C4-2B (cell line): ENCODE data around the gene OR4B1.

Experiments
- ZFX ChIP-seq: fragments of 450-650 bp; IDR thresholded peaks from 2 replicates; pipeline ENCODE4 v1.6.1; 2017
- TF ChIP-seq, protein P1 (sequence below): fragments of 450-650 bp; conservative IDR thresholded peaks from 2 replicates; pipeline ENCODE4 v1.5.1; 2017; ENCODE audit warnings: mild to moderate bottlenecking

DNA sequence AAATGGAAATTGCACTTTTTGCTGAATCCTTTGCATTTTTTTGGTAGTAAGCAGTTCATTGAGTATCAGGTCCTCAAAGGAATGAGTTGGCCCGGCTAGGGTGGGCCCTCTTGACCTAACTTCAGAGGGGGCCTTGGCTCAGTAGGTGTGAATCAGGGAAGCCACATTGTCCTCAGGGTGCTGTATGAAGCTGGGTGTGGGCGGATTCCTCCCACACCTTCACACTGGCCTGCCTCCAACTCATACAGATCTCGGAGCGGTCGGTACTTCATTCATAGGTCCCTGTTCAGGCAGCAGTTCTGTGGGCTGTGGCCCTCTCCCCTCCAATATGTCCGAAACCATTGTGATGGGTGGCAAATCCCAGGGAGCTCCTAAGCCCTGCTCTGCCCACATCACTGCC, 47.4 kb upstream of the OR4B1 start:
- TF ChIP-seq, protein P1, sequence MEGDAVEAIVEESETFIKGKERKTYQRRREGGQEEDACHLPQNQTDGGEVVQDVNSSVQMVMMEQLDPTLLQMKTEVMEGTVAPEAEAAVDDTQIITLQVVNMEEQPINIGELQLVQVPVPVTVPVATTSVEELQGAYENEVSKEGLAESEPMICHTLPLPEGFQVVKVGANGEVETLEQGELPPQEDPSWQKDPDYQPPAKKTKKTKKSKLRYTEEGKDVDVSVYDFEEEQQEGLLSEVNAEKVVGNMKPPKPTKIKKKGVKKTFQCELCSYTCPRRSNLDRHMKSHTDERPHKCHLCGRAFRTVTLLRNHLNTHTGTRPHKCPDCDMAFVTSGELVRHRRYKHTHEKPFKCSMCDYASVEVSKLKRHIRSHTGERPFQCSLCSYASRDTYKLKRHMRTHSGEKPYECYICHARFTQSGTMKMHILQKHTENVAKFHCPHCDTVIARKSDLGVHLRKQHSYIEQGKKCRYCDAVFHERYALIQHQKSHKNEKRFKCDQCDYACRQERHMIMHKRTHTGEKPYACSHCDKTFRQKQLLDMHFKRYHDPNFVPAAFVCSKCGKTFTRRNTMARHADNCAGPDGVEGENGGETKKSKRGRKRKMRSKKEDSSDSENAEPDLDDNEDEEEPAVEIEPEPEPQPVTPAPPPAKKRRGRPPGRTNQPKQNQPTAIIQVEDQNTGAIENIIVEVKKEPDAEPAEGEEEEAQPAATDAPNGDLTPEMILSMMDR: no peak
- TF ChIP-seq ZFX: no peak
